K562 (cell line): Measurements from ENCODE around the gene PUM1. TPM values are rescaled to one million over a fixed set of nuclear protein-coding genes. Genes with fewer than 3 reads are reported as not detected.

Experiments
- ATAC-seq: fragments of 200-7000 bp; cut with Tn5 transposase; 3 replicates; pipeline ENCODE4 v1.9.1; 2020; ENCODE audit warnings: moderate library complexity
- BruUV-seq: library from RNA; stranded (reverse); fragments of 400-500 nt; replicated peaks from 2 replicates; lab custom pipeline; 2021; lab: Mats Ljungman, UMichigan
- CTCF ChIA-PET: fragments of 300-600 bp; formaldehyde crosslinking; extraction: SDS; loops from one replicate; lab custom pipeline; 2021; ENCODE audit warnings: low intra/inter-chr PET ratio; lab: Yijun Ruan, JAX
- POLR2A ChIA-PET: fragments of 300-600, 350-650 bp; sonication (Branson Sonifier 250); formaldehyde crosslinking; extraction: SDS; loops from one replicate; lab custom pipeline; 2021; ENCODE audit warnings: antibody characterized with exemption, inconsistent platforms; lab: Yijun Ruan, JAX
- DNase-seq, 4 experiments: peaks; one replicate each; pipeline versions ENCODE4 v3.0.0 to v3.0.0-alpha.2; 2011 to 2018; ENCODE audit warnings: low spot score in 3 of 4, mixed read lengths in 3 of 4; ENCODE audit errors: extremely low read depth in 1 of 4
- FAIRE-seq: peaks from 2 replicates; lab custom pipeline; 2011; peaks lifted over from hg19 to GRCh38; lab: Jason Lieb, UNC
- H2AFZ ChIP-seq: 2 replicates; pipeline ENCODE4 v1.6.0; 2011; ENCODE audit warnings: low read depth, low read length, control low read depth, inconsistent platforms
- H3K27ac ChIP-seq: fragments of 200-600 bp; 3 replicates; pipeline ENCODE4 v1.8.0; 2011; ENCODE audit warnings: low read depth, mild to moderate bottlenecking, control low read depth, inconsistent platforms, low read length, moderate library complexity, mixed read lengths; ENCODE audit errors: extremely low read depth
- H3K27me3 ChIP-seq, 2 experiments: fragments of 300-600 bp in 1 of 2; 2 replicates in 1 of 2; 3 replicates in 1 of 2; pipeline versions ENCODE4 v1.6.0 to v1.8.0; 2011; ENCODE audit warnings: inconsistent platforms in 2 of 2, low read length in 2 of 2, mild to moderate bottlenecking in 1 of 2, mixed read lengths in 1 of 2, moderate library complexity in 1 of 2; ENCODE audit not compliant: control insufficient read depth in 2 of 2, insufficient read depth in 2 of 2
- H3K36me3 ChIP-seq: fragments of 300-600 bp; 3 replicates; pipeline ENCODE4 v1.8.0; 2011; ENCODE audit warnings: mild to moderate bottlenecking, low read length, inconsistent platforms; ENCODE audit not compliant: control insufficient read depth, insufficient read depth
- H3K4me1 ChIP-seq, 2 experiments: fragments of 200-600 bp in 1 of 2; replicated peaks in 1 of 2; 2 replicates in 1 of 2; 3 replicates in 1 of 2; pipeline versions ENCODE4 v1.5.1 to v1.8.0; 2011; ENCODE audit warnings: inconsistent platforms in 2 of 2, low read length in 2 of 2, mild to moderate bottlenecking in 1 of 2, mixed read lengths in 1 of 2, moderate library complexity in 1 of 2; ENCODE audit not compliant: control insufficient read depth in 2 of 2, insufficient read depth in 2 of 2
- H3K4me2 ChIP-seq: 2 replicates; pipeline ENCODE4 v1.6.1; 2011; ENCODE audit warnings: low read length, control low read depth, inconsistent platforms, mixed read lengths; ENCODE audit not compliant: insufficient read depth
- H3K4me3 ChIP-seq: fragments of 200-600 bp; sonication (generic), shearing (Covaris generic); 2 replicates; pipeline ENCODE4 v1.5.1; 2016; ENCODE audit warnings: control low read depth, inconsistent platforms
- H3K79me2 ChIP-seq: fragments of 200-600 bp; 3 replicates; pipeline ENCODE4 v1.8.0; 2011; ENCODE audit warnings: low read length, inconsistent platforms; ENCODE audit not compliant: control insufficient read depth, insufficient read depth
- H3K9ac ChIP-seq, 2 experiments: 2 replicates each; pipeline versions ENCODE4 v1.6.0 to v1.6.1; 2011; ENCODE audit warnings: low read depth in 2 of 2, low read length in 2 of 2, control low read depth in 1 of 2, inconsistent platforms in 1 of 2, mild to moderate bottlenecking in 1 of 2, mixed read lengths in 1 of 2; ENCODE audit not compliant: insufficient read depth in 1 of 2
- H3K9me1 ChIP-seq: one replicate; pipeline ENCODE4 v1.6.0; 2011; ENCODE audit warnings: inconsistent platforms, mild to moderate bottlenecking, low read length, moderate library complexity; ENCODE audit not compliant: control insufficient read depth, insufficient read depth
- H3K9me3 ChIP-seq: replicated peaks from 2 replicates; pipeline ENCODE4 v1.5.1; 2011; ENCODE audit warnings: low read depth, low read length, inconsistent platforms; ENCODE audit not compliant: control insufficient read depth, insufficient read depth
- H4K20me1 ChIP-seq: replicated peaks from 2 replicates; pipeline ENCODE4 v1.6.1; 2011; ENCODE audit warnings: low read length, inconsistent platforms, mixed read lengths; ENCODE audit not compliant: control insufficient read depth, insufficient read depth
- ADNP ChIP-seq: fragments of 200-800 bp; sonication (Bioruptor generic); IDR thresholded peaks from 2 replicates; pipeline ENCODE4 v1.6.1; 2016; ENCODE audit warnings: missing genetic modification characterization, missing compliant biosample characterization
- BRF1 ChIP-seq: IDR thresholded peaks from 3 replicates; pipeline ENCODE4 v1.6.1; 2011; ENCODE audit warnings: borderline replicate concordance, mild to moderate bottlenecking; ENCODE audit not compliant: insufficient read length; ENCODE audit errors: extremely low read depth
- E2F3 ChIP-seq: fragments of 250-450 bp; sonication (Bioruptor Pico); IDR thresholded peaks from 2 replicates; pipeline ENCODE4 v1.4.0; 2020; ENCODE audit warnings: mild to moderate bottlenecking
- E2F4 ChIP-seq: sonication (generic); formaldehyde crosslinking; IDR thresholded peaks from 2 replicates; pipeline ENCODE4 v1.8.0; 2022; ENCODE audit warnings: mild to moderate bottlenecking, low read depth, missing genetic modification reagents
- EP300 ChIP-seq: IDR thresholded peaks from 2 replicates; pipeline ENCODE4 v1.6.1; 2012; ENCODE audit warnings: low read length, improper control_type of control experiment
- FOXJ3 ChIP-seq: sonication (generic); formaldehyde crosslinking; IDR thresholded peaks from 2 replicates; pipeline ENCODE4 v1.4.0; 2020; ENCODE audit warnings: mild to moderate bottlenecking, missing genetic modification reagents
- MCM3 ChIP-seq: fragments of 450-650 bp; IDR thresholded peaks from 2 replicates; pipeline ENCODE4 v1.6.1; 2016
- MEF2A ChIP-seq: IDR thresholded peaks from 2 replicates; pipeline ENCODE4 v1.6.1; 2011; ENCODE audit warnings: low read depth, mild to moderate bottlenecking, low read length, moderate library complexity; ENCODE audit not compliant: control insufficient read depth
- MNT ChIP-seq, 2 experiments: fragments of 450-650 bp; conservative IDR thresholded peaks; 2 replicates each; pipeline ENCODE4 v1.6.1; 2017; ENCODE audit warnings: mild to moderate bottlenecking in 2 of 2, moderate library complexity in 2 of 2
- NFRKB ChIP-seq: fragments of 450-650 bp; IDR thresholded peaks from 2 replicates; pipeline ENCODE4 v1.6.1; 2016; ENCODE audit warnings: low read depth
- PHF21A ChIP-seq: fragments of 450-650 bp; IDR thresholded peaks from 2 replicates; pipeline ENCODE4 v1.6.1; 2017; ENCODE audit warnings: low read depth, borderline replicate concordance
- RFX1 ChIP-seq: fragments of 450-650 bp; IDR thresholded peaks from 2 replicates; pipeline ENCODE4 v1.6.1; 2016; ENCODE audit warnings: mild to moderate bottlenecking, moderate library complexity
- U2AF1 ChIP-seq: fragments of 200-400 bp; formaldehyde crosslinking; optimal IDR thresholded peaks from 2 replicates; pipeline ENCODE3; 2017; ENCODE audit warnings: mild to moderate bottlenecking, low read depth, low read length, moderate library complexity
- ZBTB26 ChIP-seq: fragments of 450-650 bp; formaldehyde crosslinking; IDR thresholded peaks from 2 replicates; pipeline ENCODE4 v1.4.0; 2022; ENCODE audit warnings: missing genetic modification characterization
- ZBTB49 ChIP-seq: sonication (generic); formaldehyde crosslinking; IDR thresholded peaks from 2 replicates; pipeline ENCODE4 v1.8.0; 2022; ENCODE audit warnings: missing genetic modification reagents, mild to moderate bottlenecking, borderline replicate concordance
- ZBTB9 ChIP-seq: fragments of 450-650 bp; formaldehyde crosslinking; IDR thresholded peaks from 2 replicates; pipeline ENCODE4 v1.4.0; 2020; ENCODE audit warnings: mild to moderate bottlenecking, moderate library complexity
- WGBS: fragments of 100-300 bp; shearing (Covaris generic); methylation state at CpG from one replicate; pipeline ENCODE4 v1.1.6; 2016; ENCODE audit warnings: low coverage, mixed read lengths; ENCODE audit not compliant: insufficient coverage; ENCODE audit errors: missing lambda C conversion rate; 5-methylcytosine and 5-hydroxymethylcytosine counted together
- in situ Hi-C: fragments of 300-500 bp; cut with MboI; formaldehyde crosslinking; loops from 4 replicates; pipeline ENCODE4 v1.15.0; 2018; ENCODE audit warnings: inconsistent platforms, mixed read lengths
- intact Hi-C: fragments of 100-400 bp; cut with micrococcal nuclease; formaldehyde crosslinking; loops from 2 replicates; pipeline ENCODE4 v1.14.2; 2022
- polyA plus RNA-seq, 8 experiments: library from polyadenylated mRNA; depleted of rRNA in 4 of 8; stranded (reverse) in 5 of 8; unstranded in 3 of 8; fragments of >200 nt; fragmentation: Nextera tagmentation in 2 of 8; fragmentation: Illumina TruSeq in 1 of 8; extraction: Ambion mirVana in 2 of 8; extraction: Trizol in 1 of 8; gene quantifications; 2 replicates each; pipeline versions ENCODE4 v1.2.1 to v1.2.3, GENCODE V29; 2011 to 2014; ENCODE audit warnings: inconsistent platforms in 1 of 8, missing spikeins in 1 of 8
- total RNA-seq, 7 experiments: library from RNA; depleted of rRNA in 6 of 7; stranded (reverse); fragments of >200 nt in 6 of 7; fragmentation: Illumina TruSeq in 2 of 7; extraction: Trizol in 2 of 7; gene quantifications; 2 replicates each; pipeline versions ENCODE4 v1.2.1 to v1.2.3, GENCODE V29; 2011 to 2021; ENCODE audit warnings: low replicate concordance in 1 of 7

The PUM1 gene
- total and polyA plus RNA-seq, 9 of the 15 experiments (the other 6 are each of a cell fraction or from before 2014, with no cell fraction given) = 37.7 to 104 (median 55.7) TPM

- Histone ChIP-seq H3K4me1 (no peaks in the 10 kb centered on the region), H3K9ac (no peak overlapping the region), H3K9me3 (no peaks in the 10 kb centered on the region), H3K27me3 (no peaks in the 10 kb centered on the region), H3K36me3 (peaks cover 82% of the 10 kb centered on the region), H2AFZ (no peak overlapping the region), H3K27ac (no peak overlapping the region), H3K79me2 (peaks cover 93% of the 10 kb centered on the region), H3K4me2 (no peak overlapping the region), H3K9me1 (no peaks in the 10 kb centered on the region), H4K20me1 (peaks cover 29% of the 10 kb centered on the region), H3K4me3 (no peak overlapping the region)
- BruUV-seq = no TSS peak
- intact Hi-C loops (no loop called here), in situ Hi-C loops (no loop called here)
- DNase-seq (no peak), ATAC-seq (no peak), FAIRE-seq (no peak)
- ChIA-PET POLR2A (interaction anchor here (1.4 to 2.6 kb wide), 3 partner anchors 9 to 26 kb away, joined by 4 to 6 read pairs (median 4); no protein-coding TSS in a partner anchor), CTCF (no interaction called here)
- 94% methylated on average over 6 of the region's 6 CpGs for WGBS
- TF ChIP-seq RFX1 = no peak
- TF ChIP-seq PHF21A = no peak
- no peak for TF ChIP-seq FOXJ3 (CRISPR knock-in tag)
- TF ChIP-seq ADNP (tag) = no peak
- no peak for TF ChIP-seq MCM3
- no peak for TF ChIP-seq BRF1
- TF ChIP-seq NFRKB = no peak
- TF ChIP-seq ZBTB9 = no peak
- TF ChIP-seq E2F4 (CRISPR knock-in tag) = no peak
- TF ChIP-seq E2F3 = no peak
- no peak for TF ChIP-seq EP300
- TF ChIP-seq U2AF1 = no peak
- no peak for TF ChIP-seq ZBTB49
- TF ChIP-seq MEF2A = no peak
- TF ChIP-seq MNT (conservative IDR thresholded peaks at IDR 0.05) = no peak
- no peak for TF ChIP-seq ZBTB26 (CRISPR knock-in tag)
Observed at GRCh38 chr1:31005617-31006166, 59.8 kb downstream of the PUM1 start.
